HG03135 (cell line): ENCODE results near the gene ETFDH.
"Not testable (repeated sequence)": the region's sequence is repeated elsewhere in the genome, so short reads cannot be mapped to it uniquely, and the experiment has no call there.

Source experiments
- ATAC-seq: cut with Tn5 transposase; IDR thresholded peaks from one replicate; pipeline ENCODE4 v1.9.1; 2021; ENCODE audit warnings: mild to moderate bottlenecking, moderate library complexity; ENCODE audit not compliant: unreplicated experiment

The ETFDH gene

DNA sequence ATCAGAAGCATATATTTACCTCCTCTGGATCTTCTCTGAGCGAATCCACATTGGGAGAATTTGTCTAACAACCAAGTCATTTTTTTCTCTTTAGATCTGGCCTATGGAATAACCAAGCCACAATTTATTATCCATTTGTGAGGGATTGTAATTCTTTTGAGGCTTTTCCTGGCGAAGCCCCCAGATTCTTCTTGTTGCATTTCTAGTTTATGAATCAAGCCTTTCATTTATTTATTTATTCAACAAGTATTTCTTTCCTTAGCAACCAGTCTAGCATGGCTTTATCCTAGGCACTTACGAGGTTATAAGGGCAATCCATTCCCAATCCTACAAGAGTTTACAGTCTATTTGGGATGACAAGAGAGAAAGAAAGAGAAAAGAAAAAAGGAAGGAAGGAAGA is 78.3 kb downstream of the ETFDH start:
- no peak for ATAC-seq

DNA sequence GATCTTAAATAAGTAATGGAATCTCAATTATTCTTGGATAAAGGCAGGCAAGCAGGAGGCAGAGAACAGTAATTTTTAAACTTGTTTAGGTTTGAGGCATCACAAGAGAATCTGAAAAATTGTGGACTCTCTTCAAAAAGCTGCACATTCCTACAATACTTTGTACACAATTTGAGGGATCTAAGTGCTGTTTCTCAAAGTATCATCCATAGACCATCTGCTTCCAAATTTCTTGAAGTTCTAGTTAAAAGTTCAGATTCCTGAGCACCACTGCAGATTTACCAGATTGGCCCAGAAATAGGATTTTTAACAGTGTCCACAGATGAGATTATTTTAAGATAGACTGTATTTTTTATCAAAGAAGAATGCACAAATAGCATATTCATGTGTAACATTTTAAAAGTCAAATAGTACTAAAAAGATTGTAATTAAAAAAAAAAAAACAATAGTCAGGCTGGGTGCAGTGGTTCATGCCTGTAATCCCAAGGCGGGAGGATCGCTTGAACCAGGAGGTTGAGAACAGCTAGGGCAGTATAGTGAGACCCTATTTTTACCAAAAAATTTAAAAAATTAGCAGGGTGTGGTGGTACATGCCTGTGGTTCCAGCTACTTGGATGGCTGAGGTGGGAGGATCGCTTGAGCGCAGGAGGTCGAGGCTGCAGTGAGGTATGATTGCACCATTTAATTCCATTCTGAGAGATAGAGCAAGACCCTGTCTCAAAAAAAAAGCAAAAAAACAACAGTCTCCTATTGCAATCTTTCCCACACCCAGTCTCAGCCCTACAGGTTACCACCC is 82.5 kb downstream of the ETFDH start:
- no peak for ATAC-seq

DNA sequence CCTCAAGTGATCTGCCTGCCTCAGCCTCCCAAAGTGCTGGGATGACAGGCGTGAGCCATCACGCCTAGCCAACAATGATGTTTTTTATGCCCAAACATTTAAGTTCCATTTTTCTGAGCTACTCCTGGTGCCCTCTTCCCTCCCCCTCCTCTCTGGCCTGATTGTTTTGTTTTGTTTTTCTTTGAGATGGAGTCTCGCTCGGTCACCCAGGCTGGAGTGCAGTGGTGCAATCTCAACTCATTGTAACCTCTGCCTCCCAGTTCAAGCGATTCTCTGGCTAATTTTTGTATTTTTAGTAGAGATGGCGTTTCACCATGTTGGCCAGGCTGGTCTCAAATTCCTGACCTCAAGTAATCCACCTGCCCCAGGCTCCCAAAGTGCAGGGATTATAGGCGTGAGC is 83.7 kb downstream of the ETFDH start:
- ATAC-seq: not testable (repeated sequence)

DNA sequence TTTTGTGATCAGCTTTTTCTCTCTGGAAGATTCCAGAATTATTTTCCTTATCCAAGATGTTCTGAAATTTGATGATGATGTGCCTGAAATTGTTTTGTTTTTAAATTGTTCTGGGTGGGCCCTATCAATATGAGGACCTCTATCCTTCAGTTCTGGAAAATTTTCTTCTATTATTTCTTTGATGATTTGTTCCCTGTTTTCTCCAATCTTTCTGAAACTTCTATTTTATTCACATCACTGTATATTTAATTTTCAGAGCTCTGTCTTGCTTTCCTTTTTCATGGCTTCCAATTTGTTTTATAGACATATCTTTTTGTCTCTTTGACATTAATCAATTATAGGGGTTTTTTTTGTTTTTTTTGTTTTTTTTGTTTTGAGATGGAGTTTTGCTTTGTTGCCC is 84.5 kb downstream of the ETFDH start:
- ATAC-seq: no peak

DNA sequence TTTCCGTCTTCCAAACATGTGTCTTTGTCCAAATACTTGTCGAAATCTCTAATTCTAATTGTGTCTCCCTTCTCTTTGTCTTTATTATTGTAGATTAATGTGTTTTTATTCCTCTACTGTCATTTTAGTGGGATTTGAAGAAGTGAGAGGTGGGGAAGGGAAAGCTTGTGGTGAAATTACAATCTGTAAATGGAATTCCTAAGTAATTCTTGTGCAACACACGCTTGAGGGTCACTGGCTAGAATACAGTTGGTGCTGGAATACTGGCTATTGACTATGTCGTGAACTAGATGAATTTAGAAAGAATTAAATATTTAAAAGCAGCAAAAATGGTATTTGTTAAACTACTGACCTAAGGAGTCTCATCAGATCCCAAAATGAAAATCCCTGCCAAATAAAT is 86.0 kb downstream of the ETFDH start:
- no peak for ATAC-seq

DNA sequence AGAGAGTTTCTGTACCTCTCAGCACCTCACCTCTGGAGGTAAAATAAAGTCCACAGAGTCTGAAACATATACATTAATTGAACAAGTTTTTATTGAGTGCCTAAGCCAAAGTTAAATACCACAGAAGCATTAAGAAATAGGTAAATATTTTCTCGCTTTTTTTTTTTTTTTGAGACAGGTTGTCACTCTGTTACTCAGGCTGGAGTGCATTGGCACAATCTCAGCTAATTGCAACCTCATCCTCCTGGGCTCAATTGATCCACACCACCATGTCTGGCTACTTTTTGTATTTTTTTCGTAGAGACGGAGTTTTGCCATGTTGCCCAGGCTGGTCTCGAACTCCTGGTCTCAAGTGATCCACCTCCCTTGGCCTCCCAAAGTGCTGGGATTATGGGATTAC is 86.6 kb downstream of the ETFDH start:
- ATAC-seq: no peak
